ENCODE measurements around the gene CLN5. TPM values are rescaled to one million over a fixed set of nuclear protein-coding genes. Genes with fewer than 3 reads are reported as not detected.

Gene CLN5
- total RNA-seq, 1 experiment from 2014 or later = 23.3 TPM

GRCh38 chr13:77016888-77017623, 25.2 kb downstream of the CLN5 start:
- no peak for DNase-seq (ENCODE audit: low read depth)

GRCh38 chr13:77019756-77020155, 27.9 kb downstream of the CLN5 start:
- DNase-seq (ENCODE audit: low read depth) = no peak

- no peak for DNase-seq (ENCODE audit: low read depth)
These were observed 30.5 kb downstream of the CLN5 start for GRCh38 chr13:77022341-77022740.

- peak; percentile 58 for DNase-seq (ENCODE audit: low read depth)
These were observed 34.5 kb downstream of the CLN5 start for GRCh38 chr13:77026255-77026860.

GRCh38 chr13:77026861-77027621, 35.2 kb downstream of the CLN5 start, which contains the start of gene FBXL3:
Gene FBXL3, minus strand, starts transcription at chr13:77027159. Its CDS starts 5,299 bp downstream, at chr13:77021860.
- DNase-seq (ENCODE audit: low read depth) = peak; percentile 83

- DNase-seq (ENCODE audit: low read depth) = peak; percentile 55
These were observed 36.3 kb downstream of the CLN5 start for GRCh38 chr13:77028202-77028601.

GRCh38 chr13:77029436-77029835, 37.6 kb downstream of the CLN5 start:
- no peak for DNase-seq (ENCODE audit: low read depth)

GRCh38 chr13:77031656-77032243, 39.9 kb downstream of the CLN5 start:
- DNase-seq (ENCODE audit: low read depth) = no peak

- no peak for DNase-seq (ENCODE audit: low read depth)
These were observed 41.9 kb downstream of the CLN5 start for GRCh38 chr13:77033717-77034302.

GRCh38 chr13:77034881-77035280, 43.0 kb downstream of the CLN5 start:
- DNase-seq (ENCODE audit: low read depth) = peak; percentile 54

GRCh38 chr13:77036279-77036678, 44.4 kb downstream of the CLN5 start:
- DNase-seq (ENCODE audit: low read depth) = no peak

GRCh38 chr13:77038907-77039480, 47.1 kb downstream of the CLN5 start:
- DNase-seq (ENCODE audit: low read depth) = no peak

- no peak for DNase-seq (ENCODE audit: low read depth)
These were observed 48.2 kb downstream of the CLN5 start for GRCh38 chr13:77040076-77040475.

- no peak for DNase-seq (ENCODE audit: low read depth)
These were observed 49.0 kb downstream of the CLN5 start for GRCh38 chr13:77040835-77041234.

- no peak for DNase-seq (ENCODE audit: low read depth)
These were observed 50.8 kb downstream of the CLN5 start for GRCh38 chr13:77042566-77043177.

- DNase-seq (ENCODE audit: low read depth) = no peak
These were observed 55.9 kb downstream of the CLN5 start for GRCh38 chr13:77047649-77048343.

GRCh38 chr13:77048681-77049080, 56.8 kb downstream of the CLN5 start:
- no peak for DNase-seq (ENCODE audit: low read depth)

GRCh38 chr13:77053192-77053591, 61.3 kb downstream of the CLN5 start:
- no peak for DNase-seq (ENCODE audit: low read depth)

All from M059J (cell line).